BJ (cell line): Measurements from ENCODE around the gene CNPY1. TPM values are rescaled to one million over a fixed set of nuclear protein-coding genes. Genes with fewer than 3 reads are reported as not detected.
"Not testable (repeated sequence)": the region's sequence is repeated elsewhere in the genome, so short reads cannot be mapped to it uniquely, and the experiment has no call there.

Experiments
- CTCF ChIA-PET: fragments of 350-600 bp; formaldehyde crosslinking; extraction: SDS; loops from one replicate; lab custom pipeline; 2021; ENCODE audit warnings: antibody characterized with exemption, inconsistent platforms; lab: Yijun Ruan, JAX
- POLR2A ChIA-PET: fragments of 300-600 bp; sonication (Branson Sonifier 250); formaldehyde crosslinking; extraction: SDS; loops from one replicate; lab custom pipeline; 2021; ENCODE audit warnings: antibody characterized with exemption; lab: Charles Lee
- DNase-seq: peaks from one replicate; pipeline ENCODE4 v3.0.0-alpha.2; 2011; ENCODE audit warnings: low read depth
- H3K27me3 ChIP-seq: 2 replicates; pipeline ENCODE4 v1.6.0; 2011; ENCODE audit warnings: low read length; ENCODE audit not compliant: control insufficient read depth, insufficient read depth
- H3K36me3 ChIP-seq: 2 replicates; pipeline ENCODE4 v1.5.1; 2011; ENCODE audit warnings: low read length; ENCODE audit not compliant: control insufficient read depth, insufficient read depth
- H3K4me3 ChIP-seq: 2 replicates; pipeline ENCODE4 v1.5.1; 2011; ENCODE audit warnings: low read depth, mild to moderate bottlenecking, control low read depth, low read length
- CTCF ChIP-seq: IDR thresholded peaks from 2 replicates; pipeline ENCODE4 v1.5.1; 2011; ENCODE audit warnings: low read depth, mild to moderate bottlenecking, control low read depth, inconsistent platforms, low read length, moderate library complexity; ENCODE audit not compliant: insufficient read depth
- polyA plus RNA-seq: library from polyadenylated mRNA; depleted of rRNA; stranded (reverse); fragments of >200 nt; gene quantifications from 2 replicates; pipeline ENCODE4 v1.2.3, GENCODE V29; 2011

CNPY1 gene
- polyA plus RNA-seq, 1 experiment: not detected

GRCh38 chr7:155568842-155569494, 22.6 kb upstream of the CNPY1 start:
- CTCF ChIA-PET: interaction anchor here (1.2 kb wide), 1 partner anchor 16 kb away, joined by 3 read pairs; no protein-coding TSS in a partner anchor
- no peak for TF ChIP-seq CTCF
- no peak overlapping the region for H3K4me3 ChIP-seq
- POLR2A ChIA-PET: no interaction called here
- 0 out of 2 replicates have a peak, but pooled peaks cover 1% of the 10 kb centered on the region for H3K27me3 ChIP-seq
- H3K36me3 ChIP-seq: no peaks in the 10 kb centered on the region
- no peak for DNase-seq

DNA sequence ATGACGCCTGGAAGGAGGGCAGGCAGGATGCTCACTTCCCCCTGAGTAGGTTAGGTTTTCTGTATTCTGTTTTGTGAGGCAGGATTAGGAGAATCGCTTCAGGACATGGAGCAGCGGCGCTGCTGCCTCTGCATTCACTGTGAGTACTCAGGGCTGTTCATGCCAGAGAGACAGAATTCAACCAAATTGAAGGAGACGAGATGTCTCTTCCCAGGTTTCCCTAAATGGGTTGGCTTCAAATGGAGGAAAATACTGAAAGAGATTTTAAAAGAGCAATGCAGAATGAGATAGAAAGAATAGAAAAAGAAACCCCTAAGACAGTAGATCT, 21.9 kb upstream of the CNPY1 start:
- no peak overlapping the region for H3K4me3 ChIP-seq
- CTCF ChIA-PET: interaction anchor here (1.0 kb wide), 1 partner anchor 200 kb away, joined by 3 read pairs; no protein-coding TSS in a partner anchor
- H3K36me3 ChIP-seq: no peaks in the 10 kb centered on the region
- POLR2A ChIA-PET: no interaction called here
- no peak for DNase-seq
- TF ChIP-seq CTCF: no peak
- H3K27me3 ChIP-seq: 0 out of 2 replicates have a peak, but pooled peaks cover 1% of the 10 kb centered on the region

GRCh38 chr7:155567646-155568332, 21.4 kb upstream of the CNPY1 start:
- 0 out of 2 replicates have a peak, but pooled peaks cover 1% of the 10 kb centered on the region for H3K27me3 ChIP-seq
- POLR2A ChIA-PET: no interaction called here
- H3K4me3 ChIP-seq: no peak overlapping the region
- CTCF ChIA-PET: interaction anchor here (1.0 kb wide), 1 partner anchor 200 kb away, joined by 3 read pairs; no protein-coding TSS in a partner anchor
- TF ChIP-seq CTCF: no peak
- DNase-seq: no peak
- no peaks in the 10 kb centered on the region for H3K36me3 ChIP-seq

DNA sequence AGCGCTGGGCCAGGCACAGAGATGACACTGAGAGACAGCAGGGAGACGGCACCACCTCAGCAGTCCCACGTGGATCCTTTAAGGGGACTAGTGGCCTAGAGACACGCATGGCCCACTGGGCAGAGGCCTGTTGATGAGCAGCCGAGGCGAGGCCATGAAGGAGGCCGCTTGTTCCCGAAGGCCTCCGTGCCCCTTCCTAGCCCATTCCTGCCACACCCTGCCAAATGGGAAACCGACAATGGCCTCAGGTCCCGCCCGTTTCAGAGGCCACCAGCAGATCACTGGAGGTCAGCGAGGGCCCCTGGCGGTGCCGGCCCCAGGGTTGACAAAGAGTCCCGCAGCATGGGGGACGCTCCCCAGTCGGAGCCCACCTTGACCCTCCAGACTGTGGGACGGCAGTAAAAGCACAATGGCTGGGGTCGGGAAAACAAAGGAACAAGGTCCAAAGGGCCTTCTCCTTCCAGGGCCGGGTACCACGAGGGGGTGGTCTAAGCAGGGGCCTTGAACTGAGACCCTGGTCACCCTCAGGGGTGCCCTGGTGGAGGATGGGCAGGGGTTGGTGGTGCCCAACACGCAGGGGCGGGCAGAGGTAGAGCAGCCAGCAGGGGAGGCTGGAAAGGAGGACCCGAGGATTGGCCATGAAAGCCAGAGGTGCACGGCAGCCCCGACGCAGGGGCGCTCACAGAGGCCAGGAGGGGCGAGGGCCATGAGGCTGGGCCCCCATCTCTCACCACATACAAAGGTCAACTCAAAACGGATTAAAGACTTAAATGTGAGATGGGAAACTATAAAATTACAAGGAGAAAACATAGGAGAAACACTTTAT, 19.9 kb upstream of the CNPY1 start:
- no peak for TF ChIP-seq CTCF
- no peaks in the 10 kb centered on the region for H3K36me3 ChIP-seq
- 0 out of 2 replicates have a peak, but pooled peaks cover 1% of the 10 kb centered on the region for H3K27me3 ChIP-seq
- no peak for DNase-seq
- H3K4me3 ChIP-seq: no peak overlapping the region
- POLR2A ChIA-PET: no interaction called here
- CTCF ChIA-PET: no interaction called here

DNA sequence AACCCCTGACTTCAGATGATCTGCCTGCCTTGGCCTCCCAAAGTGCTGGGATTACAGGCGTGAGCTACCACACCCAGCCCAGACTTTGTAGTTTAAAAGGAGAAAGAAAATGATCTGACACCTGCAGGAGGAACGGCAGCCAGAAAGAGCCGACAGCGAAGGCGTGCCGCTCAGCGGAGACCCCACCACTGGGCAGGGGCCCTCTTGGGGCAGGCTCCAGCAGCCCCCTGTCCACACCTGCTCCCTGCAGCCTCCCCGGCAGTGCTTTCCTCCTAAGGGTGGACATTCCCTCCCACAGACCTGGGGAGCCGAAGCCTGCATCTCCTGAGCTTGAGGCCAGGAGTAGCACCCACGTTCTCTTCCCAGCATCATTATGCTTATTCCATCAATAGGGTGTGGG, 19.2 kb upstream of the CNPY1 start:
- Histone ChIP-seq H3K27me3 (0 out of 2 replicates have a peak, but pooled peaks cover 1% of the 10 kb centered on the region), H3K4me3 (no peak overlapping the region), H3K36me3 (no peaks in the 10 kb centered on the region)
- no peak for DNase-seq
- ChIA-PET CTCF (no interaction called here), POLR2A (no interaction called here)
- TF ChIP-seq CTCF: no peak

DNA sequence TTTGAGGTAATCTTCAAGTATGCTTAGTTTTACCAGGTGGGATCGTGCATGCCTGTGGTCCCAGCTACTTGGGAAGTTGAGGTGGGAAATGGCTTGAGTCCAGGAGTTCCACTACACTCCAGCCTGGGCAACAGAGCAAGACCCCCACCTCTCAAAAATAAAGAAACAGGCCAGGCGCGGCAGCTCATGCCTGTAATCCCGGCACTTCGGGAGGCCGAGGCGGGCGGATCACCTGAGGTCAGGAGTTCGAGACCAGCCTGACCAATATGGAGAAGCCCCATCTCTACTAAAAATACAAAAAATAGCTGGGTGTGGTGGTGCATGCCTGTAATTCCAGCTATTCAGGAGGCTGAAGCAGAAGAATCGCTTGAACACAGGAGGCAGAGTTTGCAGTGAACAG, 16.6 kb upstream of the CNPY1 start:
- H3K36me3 ChIP-seq, H3K27me3 ChIP-seq, POLR2A ChIA-PET, DNase-seq, H3K4me3 ChIP-seq, CTCF ChIA-PET: not testable (repeated sequence)
